Heart left ventricle (tissue), 13 donors: ENCODE data around the gene UBR2.

Experiments
- POLR2A ChIP-seq, 2 donors: fragments of 450-650 bp; IDR thresholded peaks; one replicate each; pipeline ENCODE4 v1.6.1; 2017; ENCODE audit warnings: antibody characterized with exemption in 2 of 2, mild to moderate bottlenecking in 2 of 2, moderate library complexity in 2 of 2
- TF ChIP-seq, protein P1 (sequence below), 12 donors: fragments of 200-600 bp; sonication (generic) in 4 of 12; IDR thresholded peaks; one replicate each; pipeline versions ENCODE4 v1.5.0 to v1.8.0; 2018 to 2022; ENCODE audit warnings: antibody characterized with exemption in 12 of 12, mild to moderate bottlenecking in 5 of 12
- donor health status: ischemic (EF 13 %, LVEDD 7.1; RV severe dilation, severe dysfunction).
- donor health status: DM: no; HTN: yes; CAD: no.
- donor health status: DM: no; HTN: no; CAD: no.
- donor health status: ischemic (EF 25% LVEDD 6.9; RV normal size, moderate dysfunction).
- donor health status: ischemic (EF 25% LVEDD 5.7; RV mildly dilated, moderate dysfunction).
- donor health status: ischemic (EF 35%, LVEDD 5.7; RV mildly dilated, moderate dysfunction).
- donor health status: nonischemic (EF 11% LVEDD 7.7; RV severe dilation, severe dysfunction).
- donor health status: DM: yes; HTN: yes; CAD: no.
- donor health status: PGD.
- donor health status: ischemic (EF 29% LVEDD 5.4; RV normal size, mild dysfunction).
- donor health status: nonischemic (EF 23%, LVEDD 6.1; RV moderate dilation, normal function).

DNA sequence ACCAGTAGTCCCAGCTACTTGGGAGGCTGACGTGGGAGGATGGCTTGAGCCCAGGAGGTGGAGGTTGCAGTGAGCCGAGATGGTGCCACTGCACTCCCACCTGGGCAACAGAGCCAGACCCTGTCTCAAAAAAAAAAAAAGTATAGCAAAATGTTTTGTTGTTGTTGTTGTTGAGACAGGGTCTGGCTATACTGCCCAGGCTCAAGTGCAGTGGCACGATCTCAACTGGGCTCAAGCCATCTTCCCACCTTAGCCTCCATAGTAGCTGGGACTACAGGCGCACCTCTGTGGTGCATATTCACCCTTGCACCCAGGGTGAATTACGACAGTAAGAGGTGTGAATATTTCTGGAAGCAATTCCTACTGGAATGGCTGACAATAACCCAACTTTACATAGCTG is 11.4 kb upstream of the UBR2 start:
- TF ChIP-seq POLR2A (IDR thresholded peaks at IDR 0.05): no peak
- TF ChIP-seq, protein P1, sequence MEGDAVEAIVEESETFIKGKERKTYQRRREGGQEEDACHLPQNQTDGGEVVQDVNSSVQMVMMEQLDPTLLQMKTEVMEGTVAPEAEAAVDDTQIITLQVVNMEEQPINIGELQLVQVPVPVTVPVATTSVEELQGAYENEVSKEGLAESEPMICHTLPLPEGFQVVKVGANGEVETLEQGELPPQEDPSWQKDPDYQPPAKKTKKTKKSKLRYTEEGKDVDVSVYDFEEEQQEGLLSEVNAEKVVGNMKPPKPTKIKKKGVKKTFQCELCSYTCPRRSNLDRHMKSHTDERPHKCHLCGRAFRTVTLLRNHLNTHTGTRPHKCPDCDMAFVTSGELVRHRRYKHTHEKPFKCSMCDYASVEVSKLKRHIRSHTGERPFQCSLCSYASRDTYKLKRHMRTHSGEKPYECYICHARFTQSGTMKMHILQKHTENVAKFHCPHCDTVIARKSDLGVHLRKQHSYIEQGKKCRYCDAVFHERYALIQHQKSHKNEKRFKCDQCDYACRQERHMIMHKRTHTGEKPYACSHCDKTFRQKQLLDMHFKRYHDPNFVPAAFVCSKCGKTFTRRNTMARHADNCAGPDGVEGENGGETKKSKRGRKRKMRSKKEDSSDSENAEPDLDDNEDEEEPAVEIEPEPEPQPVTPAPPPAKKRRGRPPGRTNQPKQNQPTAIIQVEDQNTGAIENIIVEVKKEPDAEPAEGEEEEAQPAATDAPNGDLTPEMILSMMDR (IDR thresholded peaks at IDR 0.05): no peak
